CD4-positive, alpha-beta T cell treated with Interleukin-15 for 4 hours (primary cell): ENCODE measurements around the gene CNTN2.

Experiments used
- DNase-seq: peaks from one replicate; pipeline ENCODE4 v3.0.0-alpha.2; 2020; ENCODE audit warnings: low spot score

Gene CNTN2

GRCh38 chr1:205042911-205043806 lies at the start of gene CNTN2:
Gene CNTN2 (plus strand): TSS chr1:205043212. CDS start chr1:205053186, 9,974 bp downstream.
- DNase-seq: no peak

- DNase-seq: no peak
These were observed 48.7 kb upstream of the CNTN2 start for GRCh38 chr1:204994086-204994862.

GRCh38 chr1:204996981-204997380 lies 46.0 kb upstream of the CNTN2 start:
- DNase-seq: no peak

GRCh38 chr1:204997591-204998355 lies 45.2 kb upstream of the CNTN2 start:
- no peak for DNase-seq

- DNase-seq: no peak
These were observed 41.9 kb upstream of the CNTN2 start for GRCh38 chr1:205001162-205001561.

GRCh38 chr1:205002705-205003104 lies 40.3 kb upstream of the CNTN2 start:
- DNase-seq: no peak

- no peak for DNase-seq
These were observed 39.5 kb upstream of the CNTN2 start for GRCh38 chr1:205003358-205004131.

GRCh38 chr1:205004351-205004750 lies 38.7 kb upstream of the CNTN2 start:
- no peak for DNase-seq

- DNase-seq: no peak
These were observed 34.1 kb upstream of the CNTN2 start for GRCh38 chr1:205008896-205009295.

- DNase-seq: no peak
These were observed 33.3 kb upstream of the CNTN2 start for GRCh38 chr1:205009670-205010069.

- DNase-seq: no peak
These were observed 30.4 kb upstream of the CNTN2 start for GRCh38 chr1:205012391-205013140.

- no peak for DNase-seq
These were observed 29.2 kb upstream of the CNTN2 start for GRCh38 chr1:205013683-205014367.

GRCh38 chr1:205014783-205015182 lies 28.2 kb upstream of the CNTN2 start:
- DNase-seq: no peak

- DNase-seq: no peak
These were observed 27.8 kb upstream of the CNTN2 start for GRCh38 chr1:205015241-205015640.

- no peak for DNase-seq
These were observed 26.9 kb upstream of the CNTN2 start for GRCh38 chr1:205016075-205016474.

GRCh38 chr1:205016584-205016983 lies 26.4 kb upstream of the CNTN2 start:
- no peak for DNase-seq

- no peak for DNase-seq
These were observed 26.0 kb upstream of the CNTN2 start for GRCh38 chr1:205017001-205017400.

- no peak for DNase-seq
These were observed 25.2 kb upstream of the CNTN2 start for GRCh38 chr1:205017766-205018165.

GRCh38 chr1:205018381-205018780 lies 24.6 kb upstream of the CNTN2 start:
- DNase-seq: no peak

- no peak for DNase-seq
These were observed 22.5 kb upstream of the CNTN2 start for GRCh38 chr1:205020466-205020865.
